HCT116 (cell line): ENCODE results near the gene WDR35. TPM values are rescaled to one million over a fixed set of nuclear protein-coding genes. Genes with fewer than 3 reads are reported as not detected.

Experiments used
- ATAC-seq: fragments of 200-7000 bp; cut with Tn5 transposase; 2 replicates; pipeline ENCODE4 v1.9.1; 2020; ENCODE audit warnings: mild to moderate bottlenecking, moderate library complexity
- BruUV-seq: library from RNA; stranded (reverse); fragments of 400-500 nt; replicated peaks from 2 replicates; lab custom pipeline; 2021; lab: Mats Ljungman, UMichigan
- CTCF ChIA-PET: fragments of 300-600 bp; sonication (Branson Sonifier 250); formaldehyde crosslinking; loops from one replicate; lab custom pipeline; 2021; ENCODE audit warnings: antibody characterized with exemption; lab: Charles Lee
- POLR2A ChIA-PET: fragments of 300-600, 350-600 bp; sonication (Branson Sonifier 250); formaldehyde crosslinking; loops from one replicate; lab custom pipeline; 2021; ENCODE audit warnings: antibody characterized with exemption; lab: Charles Lee
- RAD21 ChIA-PET, 2 experiments: fragments of 300-600 bp; sonication (Branson Sonifier 250); formaldehyde crosslinking; loops; one replicate each; lab custom pipeline; 2023; ENCODE audit warnings: low total read pairs in 2 of 2; ENCODE audit not compliant: uncharacterized antibody in 2 of 2, unreplicated experiment in 2 of 2, low non-redundant PET in 1 of 2; lab: Charles Lee
- DNase-seq: peaks from one replicate; pipeline ENCODE4 v3.0.0-alpha.2; 2010; ENCODE audit warnings: low read depth, low spot score
- H2AFZ ChIP-seq: fragments of 200-600 bp; shearing (Covaris generic), sonication (generic); 2 replicates; pipeline ENCODE4 v1.6.1; 2017; ENCODE audit warnings: low read depth, mixed run types, mixed read lengths, antibody characterized with exemption, low read length; ENCODE audit not compliant: poor library complexity, severe bottlenecking
- H3K27ac ChIP-seq: 2 replicates; pipeline ENCODE4 v1.5.1; 2012; ENCODE audit warnings: low read depth, low read length
- H3K27me3 ChIP-seq: fragments of 200-600 bp; sonication (generic); 2 replicates; pipeline ENCODE4 v1.6.1; 2016; ENCODE audit warnings: mixed run types, low read length, mixed read lengths; ENCODE audit not compliant: insufficient read depth
- H3K36me3 ChIP-seq, 2 experiments: fragments of 200-500 bp in 1 of 2; fragments of 200-600 bp in 1 of 2; sonication (Bioruptor generic) in 1 of 2; sonication (generic) in 1 of 2; 2 replicates each; pipeline versions ENCODE4 v1.5.1 to v1.6.1; 2014 to 2016; ENCODE audit warnings: low read length in 2 of 2, inconsistent platforms in 1 of 2, mixed read lengths in 1 of 2, mixed run types in 1 of 2; ENCODE audit not compliant: insufficient read depth in 2 of 2, control insufficient read depth in 1 of 2
- H3K4me1 ChIP-seq, 2 experiments: fragments of 200-600 bp in 1 of 2; sonication (generic) in 1 of 2; 2 replicates each; pipeline versions ENCODE4 v1.5.1 to v1.6.1; 2012 to 2017; ENCODE audit warnings: low read length in 2 of 2, inconsistent platforms in 1 of 2, mild to moderate bottlenecking in 1 of 2, mixed read lengths in 1 of 2, mixed run types in 1 of 2, moderate library complexity in 1 of 2; ENCODE audit not compliant: insufficient read depth in 2 of 2, control insufficient read depth in 1 of 2
- H3K4me2 ChIP-seq: fragments of 200-600 bp; sonication (generic); 2 replicates; pipeline ENCODE4 v1.6.1; 2017; ENCODE audit warnings: mixed run types, low read length, mixed read lengths
- H3K4me3 ChIP-seq, 2 experiments: fragments of 200-600 bp in 1 of 2; sonication (generic) in 1 of 2; replicated peaks in 1 of 2; 2 replicates each; pipeline ENCODE4 v1.5.1; 2011 to 2016; ENCODE audit warnings: low read length in 2 of 2, control low read depth in 1 of 2, low read depth in 1 of 2, mild to moderate bottlenecking in 1 of 2, mixed read lengths in 1 of 2, mixed run types in 1 of 2
- H3K79me2 ChIP-seq: fragments of 200-600 bp; sonication (generic); 2 replicates; pipeline ENCODE4 v1.6.1; 2017; ENCODE audit warnings: mild to moderate bottlenecking, mixed run types, low read length, moderate library complexity, mixed read lengths; ENCODE audit not compliant: insufficient read depth
- H3K9ac ChIP-seq: fragments of 200-600 bp; sonication (generic); 2 replicates; pipeline ENCODE4 v1.6.1; 2016; ENCODE audit warnings: low read length, mixed read lengths
- H3K9me2 ChIP-seq: fragments of 200-600 bp; sonication (generic), shearing (Covaris generic); 2 replicates; pipeline ENCODE4 v1.6.1; 2017; ENCODE audit warnings: mixed run types, mild to moderate bottlenecking, moderate library complexity; ENCODE audit not compliant: insufficient read depth
- H3K9me3 ChIP-seq, 2 experiments: fragments of 200-500 bp in 1 of 2; fragments of 200-600 bp in 1 of 2; sonication (Bioruptor generic) in 1 of 2; sonication (generic) in 1 of 2; 2 replicates each; pipeline ENCODE4 v1.6.1; 2014 to 2017; ENCODE audit warnings: low read length in 2 of 2, mixed read lengths in 2 of 2, inconsistent platforms in 1 of 2, low read depth in 1 of 2, mild to moderate bottlenecking in 1 of 2, mixed run types in 1 of 2, moderate library complexity in 1 of 2; ENCODE audit not compliant: control insufficient read depth in 1 of 2, insufficient read depth in 1 of 2
- H4K20me1 ChIP-seq: fragments of 200-600 bp; sonication (generic), shearing (Covaris generic); 2 replicates; pipeline ENCODE4 v1.6.1; 2017; ENCODE audit warnings: mixed run types, mild to moderate bottlenecking, moderate library complexity; ENCODE audit not compliant: insufficient read depth
- CBX3 ChIP-seq: IDR thresholded peaks from 2 replicates; pipeline ENCODE4 v1.6.1; 2012; ENCODE audit warnings: low read depth
- CTCF ChIP-seq, 3 experiments: fragments of 200-600 bp in 1 of 3; sonication (generic) in 1 of 3; IDR thresholded peaks in 2 of 3; conservative IDR thresholded peaks in 1 of 3; 2 replicates each; pipeline ENCODE4 v1.5.1; 2012 to 2017; ENCODE audit warnings: low read depth in 2 of 3, low read length in 2 of 3, antibody characterized with exemption in 1 of 3, borderline replicate concordance in 1 of 3, control low read depth in 1 of 3, mild to moderate bottlenecking in 1 of 3, mixed read lengths in 1 of 3, mixed run types in 1 of 3, moderate library complexity in 1 of 3; ENCODE audit not compliant: insufficient read depth in 1 of 3
- EGR1 ChIP-seq: IDR thresholded peaks from 2 replicates; pipeline ENCODE4 v1.6.1; 2012; ENCODE audit warnings: low read depth
- EZH2 ChIP-seq: fragments of 200-600 bp; sonication (generic); IDR thresholded peaks from 2 replicates; pipeline ENCODE4 v1.6.1; 2017; ENCODE audit warnings: antibody characterized with exemption, mixed run types
- EZH2phosphoT487 ChIP-seq: fragments of 200-600 bp; IDR thresholded peaks from 2 replicates; pipeline ENCODE4 v1.6.1; 2018; ENCODE audit warnings: antibody characterized with exemption, borderline replicate concordance
- FOSL1 ChIP-seq: IDR thresholded peaks from 2 replicates; pipeline ENCODE4 v1.6.1; 2012; ENCODE audit warnings: low read depth
- JUND ChIP-seq: IDR thresholded peaks from 2 replicates; pipeline ENCODE4 v1.6.1; 2012
- MAX ChIP-seq: IDR thresholded peaks from 2 replicates; pipeline ENCODE4 v1.6.1; 2012
- POLR2A ChIP-seq: IDR thresholded peaks from 2 replicates; pipeline ENCODE4 v1.7.0; 2011; ENCODE audit warnings: borderline replicate concordance; ENCODE audit not compliant: insufficient read depth, insufficient read length; ENCODE audit errors: extremely low read depth
- POLR2AphosphoS5 ChIP-seq: IDR thresholded peaks from 2 replicates; pipeline ENCODE4 v1.6.1; 2011; ENCODE audit warnings: mild to moderate bottlenecking, low read depth, low read length, moderate library complexity
- REST ChIP-seq: IDR thresholded peaks from 2 replicates; pipeline ENCODE4 v1.6.1; 2012; ENCODE audit warnings: low read depth
- SP1 ChIP-seq: IDR thresholded peaks from 2 replicates; pipeline ENCODE4 v1.6.1; 2012; ENCODE audit warnings: low read depth
- SRF ChIP-seq: IDR thresholded peaks from 2 replicates; pipeline ENCODE4 v1.6.1; 2012; ENCODE audit warnings: low read depth
- ZBTB33 ChIP-seq: IDR thresholded peaks from 2 replicates; pipeline ENCODE4 v1.6.1; 2011; ENCODE audit warnings: mild to moderate bottlenecking, low read length, moderate library complexity; ENCODE audit not compliant: insufficient replicate concordance; ENCODE audit errors: extremely low read depth
- ZFX ChIP-seq: fragments of 450-650 bp; IDR thresholded peaks from 2 replicates; pipeline ENCODE4 v1.6.1; 2017
- ZNF274 ChIP-seq: fragments of 200-500 bp; sonication (Bioruptor generic); IDR thresholded peaks from 2 replicates; pipeline ENCODE4 v1.6.1; 2014; ENCODE audit warnings: mild to moderate bottlenecking, low read depth, low read length, inconsistent platforms
- intact Hi-C: fragments of 100-400 bp; cut with micrococcal nuclease; formaldehyde crosslinking; loops from 2 replicates; pipeline ENCODE4 v1.10.0; 2022
- total RNA-seq: library from RNA; stranded (reverse); gene quantifications from one replicate; pipeline ENCODE4 v1.2.1, GENCODE V29; 2021; ENCODE audit not compliant: unreplicated experiment

WDR35 gene
- total RNA-seq, 1 experiment from 2014 or later: 9.6 TPM

GRCh38 chr2:19973466-19973865, 16.4 kb downstream of the WDR35 start:
- TF ChIP-seq EZH2phosphoT487 (no peak), ZNF274 (no peak), REST (no peak), EZH2 (no peak), POLR2AphosphoS5 (no peak), JUND (no peak), ZFX (no peak), ZBTB33 (no peak), CBX3 (no peak), CTCF (IDR thresholded peaks at IDR 0.05 in 2 of 3, conservative IDR thresholded peaks at IDR 0.05 in 1 of 3; ENCODE audit: borderline replicate concordance in 1 of 3, insufficient read depth in 1 of 3, low read depth in 2 of 3, low read length in 2 of 3) (no peak), SRF (no peak), FOSL1 (no peak), SP1 (no peak), EGR1 (no peak), POLR2A (no peak), MAX (no peak)
- TF ChIP-seq, all 23 proteins: peak for 0
- ATAC-seq: no peak
- RAD21 ChIA-PET: no interaction called here
- no peaks in the 10 kb centered on the region for H4K20me1 ChIP-seq
- DNase-seq: no peak
- H3K4me2 ChIP-seq: no peak overlapping the region
- H3K79me2 ChIP-seq: no peaks in the 10 kb centered on the region
- H3K9me2 ChIP-seq: no peaks in the 10 kb centered on the region; the same call in 1 of the 2 replicates
- H3K9ac ChIP-seq: no peak overlapping the region
- no peak overlapping the region for H3K27ac ChIP-seq
- H3K36me3 ChIP-seq: peaks cover 9 to 14% of the 10 kb centered on the region in 2 experiments; a peak in 3 of 4 replicates
- POLR2A ChIA-PET: no interaction called here
- no peaks in the 10 kb centered on the region for H3K9me3 ChIP-seq
- no peak overlapping the region for H2AFZ ChIP-seq
- no peaks in the 10 kb centered on the region for H3K4me1 ChIP-seq
- CTCF ChIA-PET: no interaction called here
- intact Hi-C loops: no loop called here
- no TSS peak for BruUV-seq
- no peaks in the 10 kb centered on the region for H3K27me3 ChIP-seq
- H3K4me3 ChIP-seq: no peak overlapping the region
